GM18873 (cell line): ENCODE measurements around the gene GID8.

Experiments
- ATAC-seq: cut with Tn5 transposase; IDR thresholded peaks from one replicate; pipeline ENCODE4 v1.9.1; 2021; ENCODE audit warnings: mild to moderate bottlenecking, moderate library complexity, moderate number of reproducible peaks; ENCODE audit not compliant: unreplicated experiment, low FRiP score

Gene GID8

DNA sequence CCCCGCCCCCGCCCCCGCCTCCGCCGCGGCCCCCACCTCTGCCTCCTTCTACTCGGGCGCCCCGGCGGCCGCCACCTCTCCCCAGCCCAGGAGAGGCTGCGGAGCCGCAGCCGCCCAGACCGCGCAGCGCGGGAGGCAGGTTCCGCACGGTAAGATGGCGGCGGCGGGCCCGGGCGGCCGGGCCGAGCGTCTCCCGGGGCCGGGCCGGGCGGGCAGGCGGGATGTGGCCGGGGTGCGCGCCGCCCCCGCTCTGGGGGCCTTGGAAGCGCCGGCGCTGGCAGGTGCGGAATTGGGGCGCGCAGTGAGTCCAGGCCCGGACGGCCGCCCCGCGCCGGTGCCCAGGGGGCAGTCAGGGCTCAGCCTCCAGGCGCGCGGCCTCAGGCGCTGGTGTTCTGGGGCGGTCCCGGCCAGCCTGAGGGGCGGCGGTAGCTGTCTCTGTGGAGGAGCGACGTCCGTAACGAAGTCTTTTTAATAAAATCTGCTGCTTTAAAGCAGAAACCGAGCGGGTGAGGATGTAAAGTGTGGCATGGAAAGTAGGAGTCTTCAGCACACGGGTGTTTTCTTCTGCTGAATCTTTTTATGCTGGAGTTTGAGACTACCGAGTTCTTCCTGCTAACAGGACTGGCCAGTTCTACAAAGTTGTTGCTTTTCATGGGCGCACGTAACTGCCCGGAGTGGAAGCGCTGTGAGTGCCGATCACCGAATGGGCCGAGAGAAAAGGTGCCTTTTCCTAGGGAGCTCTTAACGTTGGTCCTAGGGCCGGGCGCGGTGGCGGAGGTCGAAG is at the start of gene GID8:
Gene GID8, plus strand, starts transcription at position 43 of the 784 bp plus-strand sequence. CDS start 3,356 bp downstream, outside the sequence.
- ATAC-seq, result peak; percentile 26

DNA sequence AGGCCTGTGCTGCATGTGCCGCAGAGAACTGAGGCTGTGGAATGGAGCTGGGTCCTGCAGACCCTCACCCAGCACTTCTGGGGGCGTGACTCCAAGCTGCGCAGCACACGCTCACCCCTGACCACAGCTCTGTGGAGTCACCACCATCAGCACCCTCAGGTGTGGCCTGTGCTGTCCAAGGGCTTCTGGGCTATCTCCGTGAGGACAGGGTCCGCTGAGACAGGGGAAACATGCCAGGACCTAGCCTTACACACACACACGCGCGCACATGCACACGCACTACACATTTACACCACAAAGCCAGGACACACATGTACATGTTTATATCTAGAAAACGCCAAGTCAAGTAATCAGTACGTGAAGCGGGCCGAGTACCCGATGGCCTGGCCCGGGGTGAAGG is 49.5 kb upstream of the GID8 start:
- ATAC-seq, result no peak

DNA sequence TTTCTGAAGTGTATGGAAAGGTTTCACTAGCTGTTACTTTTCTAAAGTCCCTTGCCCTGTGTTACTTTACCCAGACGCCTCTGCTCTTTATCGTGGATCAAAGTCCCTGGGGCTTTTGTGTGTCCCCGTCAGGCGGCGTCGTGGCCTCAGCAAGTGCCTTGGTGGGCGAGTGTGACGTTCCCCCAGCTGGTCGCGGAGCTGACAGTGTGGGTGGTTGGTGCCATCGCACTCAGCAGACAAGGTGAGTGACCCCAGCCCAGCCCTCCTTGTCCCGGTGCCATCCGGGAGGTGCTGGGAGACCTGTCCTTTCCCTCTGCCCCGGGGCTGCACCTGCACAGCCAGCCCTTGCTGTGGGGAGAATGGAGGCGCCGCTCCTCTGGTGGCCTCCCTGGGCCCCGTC is 49.0 kb upstream of the GID8 start:
- no peak for ATAC-seq

DNA sequence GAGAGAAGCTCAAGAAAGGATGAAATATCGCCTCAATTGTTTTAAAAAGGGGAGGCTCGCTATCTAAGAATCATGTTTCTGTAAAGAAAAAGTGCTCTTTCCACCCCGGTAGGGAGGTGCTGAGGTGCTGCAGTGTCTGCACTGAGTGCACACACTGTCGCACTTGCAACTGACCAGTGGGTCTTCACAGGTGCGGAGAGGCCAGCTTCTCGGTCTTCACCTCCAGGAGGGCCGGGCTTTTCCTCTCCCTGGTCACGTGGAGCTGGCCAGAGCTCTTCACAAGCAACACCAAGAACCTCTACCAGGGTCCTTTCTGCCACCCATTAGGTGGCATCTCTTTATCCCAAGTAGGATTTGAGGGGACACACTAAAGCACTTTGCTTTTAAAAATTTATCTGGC is 48.5 kb upstream of the GID8 start:
- no peak for ATAC-seq

DNA sequence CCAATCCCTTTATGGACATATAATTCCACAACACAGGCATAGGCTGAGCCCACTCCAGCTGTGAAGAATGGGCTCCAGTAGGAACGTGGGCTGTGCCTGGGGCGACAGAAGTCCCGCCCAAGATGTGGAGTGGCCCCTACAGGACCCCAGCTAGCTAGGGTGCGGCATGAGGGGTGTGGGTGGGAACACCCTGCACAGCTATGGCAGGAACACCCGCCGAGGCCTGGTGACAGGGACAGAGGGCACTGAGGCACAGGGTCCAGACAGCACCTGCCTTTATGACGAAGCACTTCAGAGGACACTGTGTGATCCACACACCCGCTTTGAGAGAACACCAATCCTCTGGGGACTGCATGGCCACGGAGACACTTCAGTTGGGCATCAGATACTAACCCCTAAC is 48.1 kb upstream of the GID8 start:
- no peak for ATAC-seq

DNA sequence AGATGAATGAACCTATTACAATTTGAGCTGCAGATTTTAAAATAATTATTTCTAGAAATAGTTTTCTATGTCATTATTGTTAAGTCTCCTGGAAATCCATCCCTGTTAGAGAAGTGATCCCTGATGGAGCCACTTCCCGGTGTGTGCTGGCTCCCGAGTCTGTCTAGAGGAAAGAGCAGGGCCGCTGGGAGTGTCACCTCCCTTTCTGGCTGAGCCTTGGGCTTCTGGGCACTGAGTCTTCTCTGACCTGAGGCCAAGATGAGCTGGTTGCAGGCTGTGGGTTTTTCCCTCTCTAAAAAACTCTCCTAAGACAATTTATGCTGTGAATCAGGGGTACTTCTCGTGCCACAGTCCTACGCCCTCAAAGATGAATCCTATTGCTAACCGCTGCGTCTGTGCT is 47.5 kb upstream of the GID8 start:
- ATAC-seq, result no peak

DNA sequence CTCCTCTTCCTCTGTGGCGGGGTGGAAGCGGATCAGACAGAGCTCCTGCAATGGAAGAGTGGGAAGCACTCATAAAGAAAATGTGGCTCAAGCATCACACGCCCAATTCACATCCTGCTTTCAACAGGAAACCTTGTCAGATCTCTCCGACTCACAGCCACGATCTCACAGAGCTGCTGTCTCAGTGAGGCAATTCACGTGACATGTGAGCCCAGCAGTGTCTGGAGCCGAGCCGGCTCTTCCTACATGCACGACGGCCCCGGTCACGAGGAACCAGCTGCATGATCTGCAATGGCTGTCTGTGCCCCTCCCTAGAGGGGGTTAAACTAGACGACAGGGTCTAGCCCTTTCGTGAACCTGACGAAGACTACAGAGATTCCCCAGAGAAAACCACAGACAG is 46.8 kb upstream of the GID8 start:
- no peak for ATAC-seq

DNA sequence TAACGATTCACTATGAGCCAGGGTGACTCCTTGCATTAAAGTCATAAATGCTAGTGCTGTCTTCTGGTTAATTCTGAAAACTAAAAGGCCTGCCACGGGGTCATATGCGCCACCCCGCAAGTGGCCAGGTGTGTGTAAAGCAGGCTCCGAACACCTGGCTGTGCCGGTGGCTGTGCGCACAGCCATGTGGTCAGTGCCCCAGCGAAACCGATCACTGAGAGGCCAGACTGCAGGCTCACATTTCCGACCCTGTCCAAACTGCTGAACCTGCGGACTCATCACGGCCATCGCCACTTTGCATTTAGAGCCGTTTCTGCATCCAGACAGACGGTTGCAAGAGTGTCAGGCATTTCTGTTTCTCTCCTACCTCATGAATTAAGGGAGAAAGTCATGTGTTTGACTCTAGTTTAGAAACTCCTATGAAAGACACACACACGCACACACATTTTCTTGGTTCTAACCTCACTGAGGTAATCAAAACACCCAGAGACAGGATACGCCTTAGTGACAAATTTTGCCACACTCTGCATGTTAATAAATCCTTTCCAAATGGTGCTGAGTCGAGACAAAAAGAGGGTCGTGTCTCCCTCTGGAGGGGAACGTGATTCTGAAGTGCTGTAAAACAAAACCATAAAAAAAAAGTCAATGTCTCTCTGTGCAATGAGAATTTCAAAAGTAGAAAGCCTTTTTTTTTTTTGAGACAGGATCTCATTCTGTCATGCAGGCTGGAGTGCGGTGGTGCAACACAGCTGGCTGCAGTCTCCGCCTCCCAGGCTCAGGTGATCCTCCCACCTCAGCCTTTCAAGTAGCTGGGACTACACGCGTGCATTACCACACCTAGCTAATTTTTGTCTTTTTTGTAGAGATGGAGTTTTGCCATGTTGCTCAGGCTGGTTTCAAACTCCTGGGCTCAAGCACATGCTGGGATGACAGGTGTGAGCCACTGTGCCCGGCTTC is 45.3 kb upstream of the GID8 start:
- no peak for ATAC-seq

DNA sequence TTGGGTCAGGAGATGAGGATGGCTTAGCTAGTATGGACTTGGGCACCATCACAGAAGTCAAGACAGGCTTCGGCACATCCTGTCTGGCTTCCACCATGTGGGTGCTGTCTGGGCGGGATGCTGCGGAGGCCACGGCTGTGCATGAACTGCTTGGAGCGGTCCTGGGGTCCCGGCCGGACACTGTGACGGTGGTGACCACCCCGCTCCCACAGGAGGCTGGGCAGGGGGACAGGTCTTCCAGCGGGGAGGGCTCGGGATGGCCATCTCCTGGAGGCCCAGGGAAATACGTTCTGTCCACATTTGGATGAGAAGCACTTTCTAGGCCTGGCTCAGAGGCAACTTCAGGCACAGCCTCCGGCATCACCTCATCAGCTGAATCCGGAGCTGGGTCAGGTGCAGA is 44.2 kb upstream of the GID8 start:
- no peak for ATAC-seq

DNA sequence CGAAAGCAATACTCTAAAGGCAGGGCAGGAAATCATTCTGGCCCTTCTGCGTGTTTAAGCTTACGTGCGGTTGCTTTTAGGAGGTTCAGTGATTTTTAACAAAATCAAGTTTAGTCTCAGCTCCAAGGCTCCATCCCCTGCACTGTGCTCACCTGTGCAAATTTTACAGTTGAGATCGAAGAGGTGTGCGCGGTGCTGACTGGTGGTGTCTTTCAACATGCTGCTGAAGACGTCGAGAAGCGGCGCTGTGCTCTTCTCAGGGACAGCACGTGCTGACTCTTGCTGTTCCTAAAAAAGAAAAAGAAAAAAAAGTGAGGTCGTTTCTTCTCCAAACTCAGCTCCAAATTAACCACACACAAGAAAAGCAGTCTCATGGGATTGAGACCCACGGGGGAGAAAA is 43.7 kb upstream of the GID8 start:
- no peak for ATAC-seq

DNA sequence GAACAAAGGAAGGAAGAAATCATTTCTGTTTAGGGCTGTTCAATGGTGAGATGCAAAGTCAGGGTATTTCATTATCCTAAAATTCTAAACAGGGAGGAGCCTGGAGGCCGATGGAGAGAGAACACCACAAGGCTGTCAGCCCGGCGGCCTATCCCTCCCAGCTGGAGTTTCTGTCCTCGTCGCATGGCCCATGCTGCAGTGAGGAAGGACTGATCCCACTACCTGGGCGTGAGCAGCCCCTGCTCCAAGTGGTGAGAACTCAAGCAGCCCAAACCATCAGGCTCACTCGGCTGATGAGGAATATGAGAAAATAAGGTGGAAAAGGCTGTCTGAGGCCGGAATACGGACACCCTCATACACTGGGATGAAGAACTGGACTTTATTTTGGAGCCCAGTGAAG is 42.4 kb upstream of the GID8 start:
- no peak for ATAC-seq

DNA sequence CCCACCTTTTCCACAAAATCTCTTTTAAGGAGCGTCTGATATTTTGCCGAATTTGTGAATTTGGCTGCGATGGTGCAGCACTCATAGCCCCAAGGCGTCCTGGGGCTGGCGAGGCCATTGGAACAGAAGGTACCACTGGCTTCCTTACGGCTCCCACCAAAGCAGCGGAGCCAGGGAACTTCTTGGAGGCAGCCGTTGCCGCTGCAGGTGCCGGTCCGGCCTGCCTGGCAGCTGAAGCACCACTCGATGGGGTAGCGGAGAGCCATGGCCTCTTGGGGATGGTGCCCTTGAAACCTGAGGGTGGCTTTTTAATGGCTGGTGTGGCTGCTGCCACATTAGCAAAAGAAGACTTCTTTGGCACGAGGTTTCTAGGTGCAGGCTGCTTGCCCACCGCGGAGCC is 41.4 kb upstream of the GID8 start:
- no peak for ATAC-seq

DNA sequence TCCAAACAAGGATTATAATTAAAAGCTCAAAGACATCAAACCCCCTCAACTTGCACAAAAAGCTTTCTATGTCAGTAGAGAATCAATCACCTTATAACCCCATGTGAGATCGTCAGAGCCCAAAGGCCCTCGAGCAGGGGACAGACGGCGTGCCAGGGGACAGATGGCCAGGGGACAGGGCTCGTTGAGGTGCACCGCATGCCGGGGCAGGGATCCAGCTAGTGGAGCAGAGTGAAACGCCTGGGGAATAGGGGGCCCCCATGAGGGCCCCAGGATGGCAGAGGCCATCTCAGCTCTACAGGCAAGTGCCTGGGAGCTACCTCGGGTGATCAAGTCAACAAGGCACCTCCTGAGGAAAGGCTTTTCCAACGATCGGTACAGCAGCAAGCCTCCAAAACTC is 40.3 kb upstream of the GID8 start:
- ATAC-seq, result no peak

DNA sequence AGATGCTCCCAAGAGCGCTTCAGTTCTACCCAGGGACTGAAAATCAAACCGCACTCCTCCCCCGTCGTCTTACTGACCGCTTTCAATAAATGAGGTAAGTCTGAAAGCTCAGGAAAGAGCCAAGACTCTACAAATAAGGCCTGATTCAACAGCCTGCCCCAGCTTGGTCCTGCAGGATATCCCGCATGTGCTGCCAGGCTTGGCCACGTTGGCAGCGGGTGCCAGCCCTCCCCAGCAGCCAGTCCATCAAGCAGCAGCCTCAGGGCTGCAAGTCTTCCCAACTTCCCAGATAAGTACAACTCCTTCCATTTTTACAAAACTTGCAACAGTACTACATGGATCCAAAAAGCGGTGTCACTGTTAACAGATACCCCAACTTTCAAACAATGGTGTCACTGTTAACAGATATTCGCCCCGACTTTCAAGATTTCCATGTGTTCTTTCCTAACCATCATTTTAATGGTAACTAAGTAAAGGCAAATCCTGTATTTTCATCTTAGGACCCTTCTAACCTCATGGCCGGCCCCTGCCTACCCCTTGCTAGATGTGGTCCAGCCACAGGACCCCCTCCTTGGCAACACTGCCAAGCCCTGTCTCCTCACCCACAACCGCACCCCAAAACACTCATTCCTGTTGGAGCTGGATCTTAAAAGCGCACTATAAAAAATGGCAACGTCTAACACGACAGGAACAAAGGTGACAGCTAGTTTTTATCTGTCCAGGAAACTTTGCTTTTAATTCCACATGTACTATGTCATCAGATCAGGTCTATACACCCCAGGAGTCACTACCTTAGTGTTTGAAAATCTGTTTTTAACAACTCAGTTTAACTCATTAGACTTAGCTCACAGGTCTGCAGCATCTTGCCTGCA is 39.6 kb upstream of the GID8 start:
- no peak for ATAC-seq

DNA sequence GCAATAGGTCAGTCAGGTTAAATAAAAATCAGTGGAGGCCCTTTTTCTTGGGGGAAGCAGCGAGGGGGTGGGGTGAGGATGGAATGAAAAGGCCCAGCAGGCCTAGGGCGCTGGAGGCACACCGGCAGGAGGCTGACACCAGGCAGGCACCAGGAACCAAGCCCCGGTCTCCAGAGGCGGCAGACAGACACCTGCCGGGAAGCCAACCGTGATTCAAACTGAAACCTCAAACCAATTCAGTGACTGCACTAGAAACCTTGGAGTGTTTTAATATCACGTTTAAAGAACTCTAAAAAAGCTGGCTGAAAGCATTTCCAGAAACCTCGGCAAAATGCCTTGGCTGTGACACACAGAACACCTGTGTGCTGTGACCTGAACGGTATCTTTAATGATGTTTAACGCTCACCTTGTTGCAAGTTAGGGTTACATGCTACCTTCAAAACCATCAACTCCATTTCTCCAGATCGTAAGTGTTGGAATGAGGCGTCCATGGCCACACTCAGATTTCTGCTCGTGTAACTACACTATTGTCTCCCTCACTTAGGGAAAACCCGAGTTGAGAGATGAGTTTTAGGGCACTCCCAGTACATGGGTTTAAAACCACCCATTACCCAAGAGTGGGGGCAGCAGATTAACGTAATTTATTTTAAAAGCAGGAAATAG is 38.8 kb upstream of the GID8 start:
- no peak for ATAC-seq

DNA sequence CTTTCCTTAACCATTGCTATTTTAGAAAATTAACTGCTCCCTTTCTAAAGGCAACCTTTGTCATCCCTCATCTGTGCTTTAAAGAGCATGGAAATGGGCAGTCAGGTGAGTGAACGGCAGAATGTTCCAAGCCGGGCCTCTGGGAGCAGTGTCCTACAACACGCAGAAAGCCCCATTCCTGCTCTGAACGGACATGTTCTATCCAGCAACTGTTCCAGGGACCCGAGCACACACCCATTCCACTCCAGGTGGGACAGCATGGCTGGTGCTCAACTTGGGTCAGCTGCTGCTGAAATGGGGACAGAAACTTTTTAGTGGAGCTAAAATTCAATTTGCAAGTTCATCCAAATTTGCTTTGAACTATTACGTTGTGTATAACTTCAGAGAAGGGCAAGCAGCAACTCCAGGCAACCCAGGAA is 38.3 kb upstream of the GID8 start:
- ATAC-seq, result no peak

DNA sequence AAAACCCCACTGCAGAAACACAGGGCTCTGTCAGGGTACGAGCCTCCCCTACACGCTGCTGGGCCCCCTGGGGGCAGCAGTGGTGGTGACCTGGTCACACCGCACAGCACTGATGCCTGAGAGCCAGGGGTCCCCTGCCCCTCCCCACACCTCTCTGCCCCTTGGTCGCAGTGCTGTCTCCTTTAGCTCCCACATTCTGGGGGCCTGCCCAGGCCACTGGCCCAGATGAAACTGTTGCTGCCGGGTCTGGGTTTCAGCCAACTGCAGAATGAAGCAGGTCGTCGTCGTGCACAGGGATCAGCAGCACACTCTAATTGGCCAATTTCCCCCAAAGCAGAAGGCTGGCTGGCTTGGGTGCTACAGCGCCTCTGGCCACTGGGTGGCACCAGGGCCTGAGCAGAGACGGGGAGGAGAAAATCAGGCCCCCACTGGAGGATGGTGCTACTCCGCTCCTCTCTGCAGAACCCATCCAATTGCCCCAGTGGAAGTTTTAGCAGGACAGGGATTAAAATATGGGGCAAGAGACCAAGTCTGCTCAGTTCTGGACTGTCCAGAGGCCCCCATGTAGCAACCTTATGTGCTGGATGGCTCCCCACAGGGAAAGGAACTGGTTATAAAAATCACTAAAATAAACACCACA is 37.8 kb upstream of the GID8 start:
- ATAC-seq, result peak; percentile 59

DNA sequence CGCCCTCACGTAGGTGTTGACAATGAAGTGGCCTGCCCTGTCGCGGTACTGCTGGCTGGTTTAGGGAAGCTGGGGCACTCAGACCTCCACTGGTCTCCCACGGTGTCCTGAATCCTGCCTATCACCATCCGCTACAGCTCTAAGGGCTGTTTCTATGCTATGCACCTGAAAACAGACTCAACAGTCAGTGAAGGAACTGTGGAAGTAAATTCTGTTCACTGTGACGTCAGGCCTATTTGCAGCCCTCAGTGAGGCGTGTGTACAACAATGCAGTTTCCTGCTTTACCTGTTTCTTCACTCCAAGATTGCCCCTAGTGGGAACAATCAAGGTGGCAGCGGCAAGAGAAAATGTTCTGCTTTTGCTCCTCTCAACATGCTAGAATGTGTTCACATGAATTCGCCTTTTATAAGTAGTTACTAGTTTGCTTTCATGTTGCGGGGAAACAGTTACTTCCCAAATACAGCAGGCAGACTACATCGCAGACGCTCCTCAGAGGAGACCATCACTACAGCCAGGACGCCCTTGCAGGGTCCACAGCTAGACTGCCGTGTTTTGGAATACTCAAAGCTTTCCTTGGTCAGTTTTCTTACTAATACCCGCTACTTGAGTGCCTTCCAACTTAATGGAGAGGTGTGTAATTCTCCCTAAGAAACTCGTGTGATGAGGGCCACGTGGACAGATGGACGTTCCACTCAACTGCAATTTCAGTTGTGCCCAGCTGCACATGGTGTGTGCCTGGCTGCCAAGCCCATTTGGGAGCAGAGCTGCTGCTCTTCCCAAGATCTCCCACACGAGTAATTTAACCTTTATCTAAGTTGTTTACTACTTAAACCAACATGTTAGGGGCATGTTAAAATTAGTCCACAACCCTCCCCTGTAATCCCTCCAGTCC is 37.0 kb upstream of the GID8 start:
- no peak for ATAC-seq

DNA sequence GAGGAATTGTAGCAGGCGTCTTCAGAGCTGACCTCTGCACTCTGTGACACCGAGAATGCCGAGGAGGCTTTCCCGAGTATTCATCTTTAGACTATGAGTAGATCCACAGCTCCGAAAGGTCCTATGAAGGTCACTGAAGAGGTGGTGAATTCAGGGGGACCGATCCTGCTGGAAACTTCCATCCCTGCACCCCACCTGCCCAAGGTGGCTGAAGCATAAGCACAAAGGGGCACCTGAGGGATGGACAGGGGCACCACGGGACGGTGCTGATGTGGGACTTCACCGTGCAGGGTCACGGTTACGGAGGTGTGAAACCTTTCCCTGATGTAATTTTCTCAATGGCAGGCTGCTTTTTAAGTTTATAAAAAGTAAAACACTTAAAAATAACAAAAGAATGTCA is 36.1 kb upstream of the GID8 start:
- no peak for ATAC-seq
